GM12878 (cell line): ENCODE measurements around the gene SLFN13. TPM values are rescaled to one million over a fixed set of nuclear protein-coding genes. Genes with fewer than 3 reads are reported as not detected.

Experiments used
- ATAC-seq: fragments of 200-7000 bp; cut with Tn5 transposase; 3 replicates; pipeline ENCODE4 v1.9.1; 2020; ENCODE audit warnings: mild to moderate bottlenecking, moderate library complexity
- BruUV-seq: library from RNA; stranded (reverse); fragments of 400-500 nt; replicated peaks from 2 replicates; lab custom pipeline; 2021; lab: Mats Ljungman, UMichigan
- CTCF ChIA-PET: fragments of 300-600 bp; sonication (Branson Sonifier 250); formaldehyde crosslinking; extraction: SDS; loops from one replicate; lab custom pipeline; 2021; ENCODE audit warnings: inconsistent platforms; lab: Yijun Ruan, JAX
- POLR2A ChIA-PET: fragments of 350-600 bp; formaldehyde crosslinking; extraction: SDS; loops from one replicate; lab custom pipeline; 2021; ENCODE audit warnings: inconsistent platforms; lab: Charles Lee
- RAD21 ChIA-PET: fragments of 300-600 bp; sonication (Branson Sonifier 250); formaldehyde crosslinking; loops from one replicate; lab custom pipeline; 2023; ENCODE audit warnings: antibody characterized with exemption; ENCODE audit not compliant: unreplicated experiment; lab: Charles Lee
- SMC1A ChIA-PET: fragments of 300-600 bp; sonication (Branson Sonifier 250); formaldehyde crosslinking; loops from one replicate; lab custom pipeline; 2023; ENCODE audit not compliant: unreplicated experiment, uncharacterized antibody; lab: Charles Lee
- DNase-seq: peaks from one replicate; pipeline ENCODE4 v3.0.0-alpha.2; 2011; ENCODE audit warnings: low read depth, low spot score
- FAIRE-seq: peaks from 3 replicates; lab custom pipeline; 2011; peaks lifted over from hg19 to GRCh38; lab: Jason Lieb, UNC
- H2AFZ ChIP-seq: 2 replicates; pipeline ENCODE4 v1.6.0; 2011; ENCODE audit warnings: low read depth, low read length, control low read depth; ENCODE audit not compliant: control insufficient read depth
- H3K27ac ChIP-seq: 2 replicates; pipeline ENCODE4 v1.5.1; 2011; ENCODE audit warnings: control low read depth; ENCODE audit not compliant: control insufficient read depth, insufficient read depth
- H3K27me3 ChIP-seq, 2 experiments: replicated peaks in 1 of 2; 2 replicates each; pipeline versions ENCODE4 v1.6.0 to v1.6.1; 2011; ENCODE audit warnings: low read length in 1 of 2; ENCODE audit not compliant: control insufficient read depth in 2 of 2, insufficient read depth in 2 of 2
- H3K36me3 ChIP-seq, 2 experiments: 2 replicates each; pipeline ENCODE4 v1.5.1; 2011; ENCODE audit warnings: low read length in 1 of 2; ENCODE audit not compliant: control insufficient read depth in 2 of 2, insufficient read depth in 2 of 2
- H3K4me1 ChIP-seq: 2 replicates; pipeline ENCODE4 v1.6.1; 2011; ENCODE audit warnings: mild to moderate bottlenecking, low read length, moderate library complexity, mixed read lengths; ENCODE audit not compliant: control insufficient read depth, insufficient read depth
- H3K4me2 ChIP-seq: 2 replicates; pipeline ENCODE4 v1.6.0; 2011; ENCODE audit warnings: control low read depth; ENCODE audit not compliant: control insufficient read depth, insufficient read depth
- H3K4me3 ChIP-seq: fragments of 200-600 bp; sonication (generic); 2 replicates; pipeline ENCODE4 v1.5.1; 2016
- H3K79me2 ChIP-seq: 2 replicates; pipeline ENCODE4 v1.6.0; 2011; ENCODE audit warnings: low read length; ENCODE audit not compliant: control insufficient read depth, insufficient read depth
- H3K9ac ChIP-seq: 2 replicates; pipeline ENCODE4 v1.8.0; 2011; ENCODE audit warnings: low read length, control low read depth, mixed read lengths; ENCODE audit not compliant: control insufficient read depth, insufficient read depth
- H3K9me3 ChIP-seq: replicated peaks from 3 replicates; pipeline ENCODE4 v1.5.1; 2011; ENCODE audit warnings: mild to moderate bottlenecking, low read length; ENCODE audit not compliant: control insufficient read depth, insufficient read depth
- H4K20me1 ChIP-seq: 2 replicates; pipeline ENCODE4 v1.6.0; 2011; ENCODE audit not compliant: control insufficient read depth, insufficient read depth
- BRCA1 ChIP-seq: IDR thresholded peaks from 2 replicates; pipeline ENCODE4 v1.6.1; 2011; ENCODE audit warnings: low read depth, low read length, improper control_type of control experiment
- CBX3 ChIP-seq: fragments of 200-600 bp; sonication (generic); IDR thresholded peaks from 2 replicates; pipeline ENCODE4 v1.6.1; 2016; ENCODE audit warnings: low read depth, borderline replicate concordance
- CHD2 ChIP-seq: IDR thresholded peaks from 2 replicates; pipeline ENCODE4 v1.6.1; 2011; ENCODE audit warnings: low read depth, low read length, improper control_type of control experiment, borderline replicate concordance
- EZH2 ChIP-seq: IDR thresholded peaks from 2 replicates; pipeline ENCODE4 v1.6.1; 2012; ENCODE audit warnings: low read depth, mild to moderate bottlenecking, control low read depth, inconsistent platforms, low read length, borderline replicate concordance; ENCODE audit not compliant: control insufficient read depth
- FOXK2 ChIP-seq: fragments of 450-650 bp; IDR thresholded peaks from 2 replicates; pipeline ENCODE4 v1.6.1; 2017; ENCODE audit warnings: mild to moderate bottlenecking, moderate library complexity
- IKZF2 ChIP-seq, 2 experiments: fragments of 450-650 bp; IDR thresholded peaks; 2 replicates each; pipeline ENCODE4 v1.6.1; 2017; ENCODE audit warnings: mild to moderate bottlenecking in 2 of 2, moderate library complexity in 2 of 2
- LARP7 ChIP-seq: fragments of 450-650 bp; IDR thresholded peaks from 2 replicates; pipeline ENCODE4 v1.6.1; 2017; ENCODE audit warnings: mild to moderate bottlenecking
- MAX ChIP-seq: IDR thresholded peaks from 2 replicates; pipeline ENCODE4 v1.6.1; 2012; ENCODE audit warnings: low read depth, low read length, improper control_type of control experiment
- MEF2A ChIP-seq: IDR thresholded peaks from 2 replicates; pipeline ENCODE4 v1.6.1; 2011; ENCODE audit warnings: low read depth, mild to moderate bottlenecking, low read length, moderate library complexity; ENCODE audit not compliant: insufficient read depth
- MTA2 ChIP-seq: fragments of 450-650 bp; IDR thresholded peaks from 2 replicates; pipeline ENCODE4 v1.6.1; 2016; ENCODE audit warnings: low read depth, mild to moderate bottlenecking, moderate library complexity
- MYB ChIP-seq: fragments of 150-350 bp; IDR thresholded peaks from 2 replicates; pipeline ENCODE4 v1.6.1; 2014; ENCODE audit warnings: mild to moderate bottlenecking, low read depth, low read length, borderline replicate concordance
- MYC ChIP-seq: IDR thresholded peaks from 2 replicates; pipeline ENCODE4 v1.6.1; 2011; ENCODE audit warnings: mild to moderate bottlenecking, low read length, moderate library complexity, inconsistent platforms; ENCODE audit not compliant: insufficient read depth, insufficient replicate concordance, insufficient read length, severe bottlenecking
- RAD51 ChIP-seq: fragments of 450-650 bp; IDR thresholded peaks from 2 replicates; pipeline ENCODE4 v1.6.1; 2016; ENCODE audit warnings: moderate library complexity, mild to moderate bottlenecking, inconsistent platforms
- RELA ChIP-seq: fragments of 450-650 bp; IDR thresholded peaks from 2 replicates; pipeline ENCODE4 v1.8.0; 2014; ENCODE audit warnings: borderline replicate concordance; ENCODE audit not compliant: partially characterized antibody
- SIN3A ChIP-seq: IDR thresholded peaks from 2 replicates; pipeline ENCODE4 v1.6.1; 2012; ENCODE audit warnings: low read depth, low read length, improper control_type of control experiment
- SREBF2 ChIP-seq: IDR thresholded peaks from 2 replicates; pipeline ENCODE4 v1.6.1; 2012; ENCODE audit warnings: mild to moderate bottlenecking, low read length
- SUZ12 ChIP-seq: fragments of 200-600 bp; sonication (generic); IDR thresholded peaks from one replicate; pipeline ENCODE4 v1.6.1; 2018; ENCODE audit warnings: antibody characterized with exemption, mild to moderate bottlenecking; ENCODE audit not compliant: unreplicated experiment
- TAF1 ChIP-seq: IDR thresholded peaks from 2 replicates; pipeline ENCODE4 v1.6.1; 2011; ENCODE audit warnings: mild to moderate bottlenecking, low read depth, low read length, borderline replicate concordance
- TARDBP ChIP-seq: IDR thresholded peaks from 2 replicates; pipeline ENCODE4 v1.6.1; 2016; ENCODE audit warnings: borderline replicate concordance
- TCF3 ChIP-seq: IDR thresholded peaks from 2 replicates; pipeline ENCODE4 v1.6.1; 2012; ENCODE audit warnings: low read depth, mild to moderate bottlenecking, low read length, borderline replicate concordance; ENCODE audit not compliant: insufficient read depth
- whole genome bisulfite sequencing: methylation state at CpG from one replicate; pipeline ENCODE4 v1.1.6; 2016; ENCODE audit warnings: low lambda C conversion rate; ENCODE audit not compliant: insufficient replicate concordance, insufficient coverage; ENCODE audit errors: missing lambda C conversion rate; 5-methylcytosine and 5-hydroxymethylcytosine counted together
- in situ Hi-C: fragments of 300-500 bp; cut with MboI; formaldehyde crosslinking; loops from 9 replicates; pipeline ENCODE4 v1.14.3; 2018; ENCODE audit warnings: mixed read lengths
- intact Hi-C: fragments of 100-400 bp; cut with micrococcal nuclease; formaldehyde crosslinking; loops from one replicate; pipeline ENCODE4 v1.14.2; 2022; ENCODE audit not compliant: unreplicated experiment
- polyA plus RNA-seq, 11 experiments: library from polyadenylated mRNA; depleted of rRNA in 4 of 11; unstranded in 6 of 11; stranded (reverse) in 5 of 11; fragments of >200 nt; fragmentation: Nextera tagmentation in 4 of 11; fragmentation: Illumina TruSeq in 1 of 11; extraction: Ambion mirVana in 4 of 11; extraction: Trizol in 1 of 11; gene quantifications; 1 replicate in 1 of 11; 2 replicates in 10 of 11; pipeline versions ENCODE4 v1.2.1 to v1.2.3, GENCODE V29; 2011 to 2016; ENCODE audit warnings: inconsistent platforms in 2 of 11, missing spikeins in 2 of 11, low read depth in 1 of 11
- total RNA-seq, 4 experiments: library from RNA; depleted of rRNA in 3 of 4; stranded (reverse); fragments of >200 nt in 3 of 4; fragmentation: Illumina TruSeq in 1 of 4; extraction: Trizol in 1 of 4; gene quantifications; 2 replicates each; pipeline versions ENCODE4 v1.2.1 to v1.2.3, GENCODE V29; 2013 to 2021

Gene SLFN13
- total and polyA plus RNA-seq, 10 of the 15 experiments (the other 5 are each of a cell fraction or from before 2014, with no cell fraction given), result 12.4 to 82.4 (median 61.9) TPM

- intact Hi-C loops (no loop called here), in situ Hi-C loops (no loop called here)
- CTCF ChIA-PET, result interaction anchor here (1.4 to 1.8 kb wide), 2 partner anchors 11 to 180 kb away, joined by 4 read pairs; no protein-coding TSS in a partner anchor
- Histone ChIP-seq H3K9me3 (peaks cover 3% of the 10 kb centered on the region; the same call in 1 of the 3 replicates), H3K4me3 (no peak overlapping the region), H2AFZ (no peak overlapping the region), H3K27me3 (no peaks in the 10 kb centered on the region), H3K9ac (no peak overlapping the region), H4K20me1 (no peaks in the 10 kb centered on the region)
- POLR2A ChIA-PET, result no interaction called here
- no peak for FAIRE-seq
- no peak for DNase-seq
- 31% methylated on average over 2 of the region's 2 CpGs for WGBS
- SMC1A ChIA-PET, result interaction anchor here (0.7 to 1.2 kb wide), 2 partner anchors 44 to 180 kb away, joined by 3 read pairs; no protein-coding TSS in a partner anchor
- no TSS peak for BruUV-seq
- ATAC-seq, result no peak
- no peak for TF ChIP-seq MAX
- no peak for TF ChIP-seq BRCA1
- no peak for TF ChIP-seq FOXK2
- no peak for TF ChIP-seq IKZF2 (IDR thresholded peaks at IDR 0.05)
- no peak for TF ChIP-seq SIN3A
- TF ChIP-seq TAF1, result no peak
- TF ChIP-seq RELA, result no peak
- no peak for TF ChIP-seq SUZ12
- TF ChIP-seq SREBF2, result no peak
- TF ChIP-seq MYC, result no peak
- no peak for TF ChIP-seq MEF2A
- no peak for TF ChIP-seq RAD51
- TF ChIP-seq CHD2, result no peak
- TF ChIP-seq CBX3, result no peak
- no peak for TF ChIP-seq TARDBP
- no peak for TF ChIP-seq MYB
- TF ChIP-seq TCF3, result no peak
- no peak for TF ChIP-seq MTA2
- no peak for TF ChIP-seq EZH2
- no peak for TF ChIP-seq LARP7
- TF ChIP-seq, all 136 proteins: peak for 0
- Histone ChIP-seq H3K4me1 (peaks cover 13% of the 10 kb centered on the region), H3K79me2 (peaks cover 3% of the 10 kb centered on the region), H3K27ac (no peak overlapping the region), H3K36me3 (no peaks in the 10 kb centered on the region; a peak in 1 of 4 replicates), H3K4me2 (no peak overlapping the region)
- RAD21 ChIA-PET, result interaction anchor here (1.6 kb wide), 1 partner anchor 45 kb away, joined by 3 read pairs; no protein-coding TSS in a partner anchor
Observed at GRCh38 chr17:35493040-35493439, 44.5 kb upstream of the SLFN13 start.
